ENCODE measurements around the gene CDK2AP2.

DNA sequence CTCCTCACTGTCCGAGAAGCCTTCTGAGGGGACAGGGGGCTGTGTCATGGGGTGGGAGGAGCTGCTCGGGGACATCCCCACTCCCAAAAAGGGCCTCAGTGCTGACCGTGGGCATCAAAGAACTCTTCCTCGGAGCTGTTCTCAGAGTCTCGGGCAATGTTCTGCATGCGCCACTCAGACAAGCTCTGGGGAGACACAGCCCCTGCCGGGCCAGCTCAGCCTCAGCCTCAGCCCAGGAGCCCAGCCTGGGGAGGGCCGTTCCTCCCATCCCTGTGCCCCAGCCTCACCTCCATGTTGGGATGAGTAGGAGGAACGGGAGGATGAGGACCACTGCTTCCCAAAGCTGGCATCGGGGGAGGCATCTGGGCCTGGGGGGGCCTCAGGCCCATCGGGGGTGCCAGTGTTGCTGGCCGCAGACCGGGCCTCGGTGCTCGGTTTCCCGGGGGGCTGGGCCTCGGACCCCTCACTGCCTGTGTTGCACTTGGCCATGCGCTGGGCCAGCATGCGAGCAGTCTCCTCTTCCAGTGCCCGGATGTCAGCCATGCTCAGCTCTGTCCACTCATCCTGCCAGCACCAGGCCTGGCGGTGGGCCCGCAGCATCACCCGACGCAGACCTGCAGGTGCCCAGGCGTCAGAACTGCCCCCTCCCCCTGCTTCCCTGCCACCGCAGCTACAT, 8.0 kb downstream of the CDK2AP2 start:
- TF ChIP-seq, protein P1, sequence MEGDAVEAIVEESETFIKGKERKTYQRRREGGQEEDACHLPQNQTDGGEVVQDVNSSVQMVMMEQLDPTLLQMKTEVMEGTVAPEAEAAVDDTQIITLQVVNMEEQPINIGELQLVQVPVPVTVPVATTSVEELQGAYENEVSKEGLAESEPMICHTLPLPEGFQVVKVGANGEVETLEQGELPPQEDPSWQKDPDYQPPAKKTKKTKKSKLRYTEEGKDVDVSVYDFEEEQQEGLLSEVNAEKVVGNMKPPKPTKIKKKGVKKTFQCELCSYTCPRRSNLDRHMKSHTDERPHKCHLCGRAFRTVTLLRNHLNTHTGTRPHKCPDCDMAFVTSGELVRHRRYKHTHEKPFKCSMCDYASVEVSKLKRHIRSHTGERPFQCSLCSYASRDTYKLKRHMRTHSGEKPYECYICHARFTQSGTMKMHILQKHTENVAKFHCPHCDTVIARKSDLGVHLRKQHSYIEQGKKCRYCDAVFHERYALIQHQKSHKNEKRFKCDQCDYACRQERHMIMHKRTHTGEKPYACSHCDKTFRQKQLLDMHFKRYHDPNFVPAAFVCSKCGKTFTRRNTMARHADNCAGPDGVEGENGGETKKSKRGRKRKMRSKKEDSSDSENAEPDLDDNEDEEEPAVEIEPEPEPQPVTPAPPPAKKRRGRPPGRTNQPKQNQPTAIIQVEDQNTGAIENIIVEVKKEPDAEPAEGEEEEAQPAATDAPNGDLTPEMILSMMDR (IDR thresholded peaks at IDR 0.05): no peak
- TF ChIP-seq POLR2AphosphoS5 (IDR thresholded peaks at IDR 0.05; ENCODE audit: low read depth, low read length): no peak
- TF ChIP-seq EZH2phosphoT487 (IDR thresholded peaks at IDR 0.05; ENCODE audit: borderline replicate concordance, low read depth): no peak
- TF ChIP-seq JUND (IDR thresholded peaks at IDR 0.05): no peak
- TF ChIP-seq CHD2 (IDR thresholded peaks at IDR 0.05; ENCODE audit: low read length, partially characterized antibody): no peak
- no peak for TF ChIP-seq EP300 (IDR thresholded peaks at IDR 0.05; ENCODE audit: borderline replicate concordance in 1 of 2, low read depth in 1 of 2, low read length in 1 of 2)
- no peak for TF ChIP-seq NRF1 (IDR thresholded peaks at IDR 0.05; ENCODE audit: low read depth, low read length)
- TF ChIP-seq TCF12 (IDR thresholded peaks at IDR 0.05): no peak
- no peak for TF ChIP-seq YY1 (IDR thresholded peaks at IDR 0.05; ENCODE audit: low read depth)
- TF ChIP-seq, protein P2, sequence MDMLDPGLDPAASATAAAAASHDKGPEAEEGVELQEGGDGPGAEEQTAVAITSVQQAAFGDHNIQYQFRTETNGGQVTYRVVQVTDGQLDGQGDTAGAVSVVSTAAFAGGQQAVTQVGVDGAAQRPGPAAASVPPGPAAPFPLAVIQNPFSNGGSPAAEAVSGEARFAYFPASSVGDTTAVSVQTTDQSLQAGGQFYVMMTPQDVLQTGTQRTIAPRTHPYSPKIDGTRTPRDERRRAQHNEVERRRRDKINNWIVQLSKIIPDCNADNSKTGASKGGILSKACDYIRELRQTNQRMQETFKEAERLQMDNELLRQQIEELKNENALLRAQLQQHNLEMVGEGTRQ (IDR thresholded peaks at IDR 0.05; ENCODE audit: borderline replicate concordance, low read depth, low read length): no peak
- TF ChIP-seq, protein P3, sequence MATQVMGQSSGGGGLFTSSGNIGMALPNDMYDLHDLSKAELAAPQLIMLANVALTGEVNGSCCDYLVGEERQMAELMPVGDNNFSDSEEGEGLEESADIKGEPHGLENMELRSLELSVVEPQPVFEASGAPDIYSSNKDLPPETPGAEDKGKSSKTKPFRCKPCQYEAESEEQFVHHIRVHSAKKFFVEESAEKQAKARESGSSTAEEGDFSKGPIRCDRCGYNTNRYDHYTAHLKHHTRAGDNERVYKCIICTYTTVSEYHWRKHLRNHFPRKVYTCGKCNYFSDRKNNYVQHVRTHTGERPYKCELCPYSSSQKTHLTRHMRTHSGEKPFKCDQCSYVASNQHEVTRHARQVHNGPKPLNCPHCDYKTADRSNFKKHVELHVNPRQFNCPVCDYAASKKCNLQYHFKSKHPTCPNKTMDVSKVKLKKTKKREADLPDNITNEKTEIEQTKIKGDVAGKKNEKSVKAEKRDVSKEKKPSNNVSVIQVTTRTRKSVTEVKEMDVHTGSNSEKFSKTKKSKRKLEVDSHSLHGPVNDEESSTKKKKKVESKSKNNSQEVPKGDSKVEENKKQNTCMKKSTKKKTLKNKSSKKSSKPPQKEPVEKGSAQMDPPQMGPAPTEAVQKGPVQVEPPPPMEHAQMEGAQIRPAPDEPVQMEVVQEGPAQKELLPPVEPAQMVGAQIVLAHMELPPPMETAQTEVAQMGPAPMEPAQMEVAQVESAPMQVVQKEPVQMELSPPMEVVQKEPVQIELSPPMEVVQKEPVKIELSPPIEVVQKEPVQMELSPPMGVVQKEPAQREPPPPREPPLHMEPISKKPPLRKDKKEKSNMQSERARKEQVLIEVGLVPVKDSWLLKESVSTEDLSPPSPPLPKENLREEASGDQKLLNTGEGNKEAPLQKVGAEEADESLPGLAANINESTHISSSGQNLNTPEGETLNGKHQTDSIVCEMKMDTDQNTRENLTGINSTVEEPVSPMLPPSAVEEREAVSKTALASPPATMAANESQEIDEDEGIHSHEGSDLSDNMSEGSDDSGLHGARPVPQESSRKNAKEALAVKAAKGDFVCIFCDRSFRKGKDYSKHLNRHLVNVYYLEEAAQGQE (IDR thresholded peaks at IDR 0.05; ENCODE audit: low read depth, low read length): no peak
